ENCODE data around the gene BTBD8. TPM values are rescaled to one million over a fixed set of nuclear protein-coding genes. Genes with fewer than 3 reads are reported as not detected.

Gene BTBD8
- total and polyA plus RNA-seq, 9 of the 15 experiments (the other 6 are each of a cell fraction or from before 2014, with no cell fraction given) = 0.46 to 2.3 (median 1.2) TPM

- H3K4me1 ChIP-seq (replicated peaks in 1 of 2; ENCODE audit: control insufficient read depth in 2 of 2, insufficient read depth in 2 of 2, low read length in 2 of 2) = no peaks in the 10 kb centered on the region
- ATAC-seq (peak; percentile 44; the same call in 1 of the 3 replicates), FAIRE-seq (no peak), DNase-seq (ENCODE audit: extremely low read depth in 1 of 4, low spot score in 3 of 4) (no peak)
- ChIA-PET POLR2A (no interaction called here), CTCF (ENCODE audit: low intra/inter-chr PET ratio) (no interaction called here)
- no peak overlapping the region for H3K27ac ChIP-seq (ENCODE audit: extremely low read depth, low read depth, low read length)
- no TSS peak for BruUV-seq (replicated peaks)
- peak; percentile 91 for TF ChIP-seq CEBPB (tag; IDR thresholded peaks at IDR 0.05)
- TF ChIP-seq CEBPG (CRISPR knock-in tag; IDR thresholded peaks at IDR 0.05) = no peak
- TF ChIP-seq CEBPG (tag; conservative IDR thresholded peaks at IDR 0.05 in 1 of 2, IDR thresholded peaks at IDR 0.05 in 1 of 2) = peak; percentile 14 to 64; a peak in 1 of 4 replicates
- no peak for TF ChIP-seq TAF15 (IDR thresholded peaks at IDR 0.05; ENCODE audit: low read depth, low read length)
- intact Hi-C loops (cut with micrococcal nuclease) = no loop called here
- H3K4me2 ChIP-seq (ENCODE audit: insufficient read depth, low read length) = no peak overlapping the region
- H4K20me1 ChIP-seq (replicated peaks; ENCODE audit: control insufficient read depth, insufficient read depth, low read length) = no peaks in the 10 kb centered on the region
- H3K4me3 ChIP-seq = no peak overlapping the region
- in situ Hi-C loops (cut with MboI) = no loop called here
- WGBS (ENCODE audit: insufficient coverage, low coverage, missing lambda C conversion rate) = 44% methylated on average over 5 of the region's 5 CpGs
- no peaks in the 10 kb centered on the region for H3K79me2 ChIP-seq (ENCODE audit: control insufficient read depth, insufficient read depth, low read length)
- H3K9me3 ChIP-seq (replicated peaks; ENCODE audit: control insufficient read depth, insufficient read depth, low read depth, low read length) = no peaks in the 10 kb centered on the region
- peak overlapping the region; percentile 14; the same call in 1 of the 2 replicates for H2AFZ ChIP-seq (ENCODE audit: low read depth, low read length)
- no peaks in the 10 kb centered on the region for H3K27me3 ChIP-seq (ENCODE audit: control insufficient read depth in 2 of 2, insufficient read depth in 2 of 2, low read length in 2 of 2)
- no peak overlapping the region for H3K9ac ChIP-seq (ENCODE audit: insufficient read depth in 1 of 2, low read depth in 2 of 2, low read length in 2 of 2)
- H3K36me3 ChIP-seq (ENCODE audit: control insufficient read depth, insufficient read depth, low read length) = no peaks in the 10 kb centered on the region
- H3K9me1 ChIP-seq (ENCODE audit: control insufficient read depth, insufficient read depth, low read length) = no peaks in the 10 kb centered on the region
These were observed 11.5 kb downstream of the BTBD8 start for GRCh38 chr1:92091625-92092024.

DNA sequence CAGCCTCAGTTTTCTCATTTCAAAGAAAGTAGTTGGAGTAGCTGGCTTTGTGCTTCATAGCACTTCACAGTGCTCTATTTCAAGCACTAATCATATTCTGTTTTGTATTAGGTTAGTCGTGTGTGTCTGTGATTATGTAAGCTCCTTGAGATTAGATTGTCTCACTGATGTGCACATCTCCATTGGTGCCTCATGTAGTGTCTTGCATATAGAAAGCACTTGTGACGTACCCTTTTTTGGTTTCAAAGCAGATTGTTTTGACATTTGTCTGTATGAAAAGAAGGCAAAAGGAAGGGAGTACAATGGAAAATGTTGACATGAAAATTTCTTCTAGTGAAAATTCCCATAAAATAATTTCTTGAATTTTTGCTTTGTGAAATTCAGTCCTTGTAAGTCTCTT, 13.9 kb downstream of the BTBD8 start:
- ATAC-seq (no peak), DNase-seq (ENCODE audit: extremely low read depth in 1 of 4, low spot score in 3 of 4) (no peak), FAIRE-seq (no peak)
- intact Hi-C loops (cut with micrococcal nuclease) (no loop called here), in situ Hi-C loops (cut with MboI) (no loop called here)
- H4K20me1 ChIP-seq (replicated peaks; ENCODE audit: control insufficient read depth, insufficient read depth, low read length) = no peaks in the 10 kb centered on the region
- H3K27ac ChIP-seq (ENCODE audit: extremely low read depth, low read depth, low read length) = no peak overlapping the region
- no peaks in the 10 kb centered on the region for H3K79me2 ChIP-seq (ENCODE audit: control insufficient read depth, insufficient read depth, low read length)
- H3K9me3 ChIP-seq (replicated peaks; ENCODE audit: control insufficient read depth, insufficient read depth, low read depth, low read length) = no peaks in the 10 kb centered on the region
- TF ChIP-seq STAG1 (CRISPR knock-in tag; IDR thresholded peaks at IDR 0.05; ENCODE audit: borderline replicate concordance) (no peak), RBM39 (optimal IDR thresholded peaks at IDR 0.05; ENCODE audit: low read depth, low read length) (no peak), PRPF4 (IDR thresholded peaks at IDR 0.05; ENCODE audit: insufficient read depth, low read depth, low read length, poor library complexity, severe bottlenecking) (no peak), SAFB2 (IDR thresholded peaks at IDR 0.05; ENCODE audit: borderline replicate concordance, low read depth, low read length, severe bottlenecking) (no peak), CTCFL (IDR thresholded peaks at IDR 0.05; ENCODE audit: borderline replicate concordance, insufficient read depth, low read depth, low read length, poor library complexity, severe bottlenecking) (no peak), RBM22 (IDR thresholded peaks at IDR 0.05; ENCODE audit: low read depth, low read length, poor library complexity, severe bottlenecking) (no peak)
- H3K9ac ChIP-seq (ENCODE audit: insufficient read depth in 1 of 2, low read depth in 2 of 2, low read length in 2 of 2) = no peak overlapping the region
- H3K4me2 ChIP-seq (ENCODE audit: insufficient read depth, low read length) = no peak overlapping the region
- WGBS (ENCODE audit: insufficient coverage, low coverage, missing lambda C conversion rate) = 24% methylated on average over 2 of the region's 2 CpGs
- POLR2A ChIA-PET = no interaction called here
- no peaks in the 10 kb centered on the region for H3K4me1 ChIP-seq (replicated peaks in 1 of 2; ENCODE audit: control insufficient read depth in 2 of 2, insufficient read depth in 2 of 2, low read length in 2 of 2)
- H3K27me3 ChIP-seq (ENCODE audit: control insufficient read depth in 2 of 2, insufficient read depth in 2 of 2, low read length in 2 of 2) = no peaks in the 10 kb centered on the region
- BruUV-seq (replicated peaks) = no TSS peak
- no peaks in the 10 kb centered on the region for H3K36me3 ChIP-seq (ENCODE audit: control insufficient read depth, insufficient read depth, low read length)
- CTCF ChIA-PET (ENCODE audit: low intra/inter-chr PET ratio) = no interaction called here
- no peak overlapping the region for H3K4me3 ChIP-seq
- no peaks in the 10 kb centered on the region for H3K9me1 ChIP-seq (ENCODE audit: control insufficient read depth, insufficient read depth, low read length)
- H2AFZ ChIP-seq (ENCODE audit: low read depth, low read length) = no peak overlapping the region

Data from K562 (cell line).